T1000 (cell line): ENCODE results near the gene SLC35G4.
"Not testable (repeated sequence)": the region's sequence is repeated elsewhere in the genome, so short reads cannot be mapped to it uniquely, and the experiment has no call there.

ENCODE experiments used
- DNase-seq: peaks from one replicate; lab custom pipeline; 2025; ENCODE audit warnings: mixed read lengths; lab: John Stamatoyannopoulos, UW

Gene SLC35G4

GRCh38 chr18:11613611-11614010 lies 4.2 kb downstream of the SLC35G4 start:
- not testable (repeated sequence) for DNase-seq

- not testable (repeated sequence) for DNase-seq
These were observed 4.6 kb downstream of the SLC35G4 start for GRCh38 chr18:11614042-11614441.

- not testable (repeated sequence) for DNase-seq
These were observed 5.6 kb downstream of the SLC35G4 start for GRCh38 chr18:11614981-11615380.

GRCh38 chr18:11647310-11647709 lies 37.9 kb downstream of the SLC35G4 start:
- DNase-seq: not testable (repeated sequence)

- not testable (repeated sequence) for DNase-seq
These were observed 38.4 kb downstream of the SLC35G4 start for GRCh38 chr18:11647804-11648203.

- DNase-seq: no peak
These were observed 40.4 kb downstream of the SLC35G4 start for GRCh38 chr18:11649839-11650238.

- no peak for DNase-seq
These were observed 42.5 kb downstream of the SLC35G4 start for GRCh38 chr18:11651899-11652298.

GRCh38 chr18:11653521-11653920 lies 44.1 kb downstream of the SLC35G4 start:
- no peak for DNase-seq

- no peak for DNase-seq
These were observed 45.6 kb downstream of the SLC35G4 start for GRCh38 chr18:11654736-11655605.

GRCh38 chr18:11655606-11655932 lies 46.2 kb downstream of the SLC35G4 start:
- DNase-seq: no peak

GRCh38 chr18:11657152-11657551 lies 47.8 kb downstream of the SLC35G4 start:
- no peak for DNase-seq

- DNase-seq: no peak
These were observed 48.2 kb downstream of the SLC35G4 start for GRCh38 chr18:11657554-11657953.

GRCh38 chr18:11658019-11658418 lies 48.6 kb downstream of the SLC35G4 start:
- no peak for DNase-seq

GRCh38 chr18:11658989-11659388 lies 49.6 kb downstream of the SLC35G4 start:
- no peak for DNase-seq
